A549 treated with AZD9567 at 1 μM for 4 hours (cell line): ENCODE measurements around the gene UQCR10. TPM values are rescaled to one million over a fixed set of nuclear protein-coding genes. Genes with fewer than 3 reads are reported as not detected.

Experiments
- total RNA-seq: library from RNA; stranded (reverse); fragments of 200-300 nt; extraction: Qiagen RNA extraction; gene quantifications from 5 replicates; pipeline ENCODE4 v1.2.3, GENCODE V29; 2022; ENCODE audit not compliant: insufficient read depth

The UQCR10 gene
- total RNA-seq: 88.9 to 120 TPM (median 114 TPM) in 5 replicates

DNA sequence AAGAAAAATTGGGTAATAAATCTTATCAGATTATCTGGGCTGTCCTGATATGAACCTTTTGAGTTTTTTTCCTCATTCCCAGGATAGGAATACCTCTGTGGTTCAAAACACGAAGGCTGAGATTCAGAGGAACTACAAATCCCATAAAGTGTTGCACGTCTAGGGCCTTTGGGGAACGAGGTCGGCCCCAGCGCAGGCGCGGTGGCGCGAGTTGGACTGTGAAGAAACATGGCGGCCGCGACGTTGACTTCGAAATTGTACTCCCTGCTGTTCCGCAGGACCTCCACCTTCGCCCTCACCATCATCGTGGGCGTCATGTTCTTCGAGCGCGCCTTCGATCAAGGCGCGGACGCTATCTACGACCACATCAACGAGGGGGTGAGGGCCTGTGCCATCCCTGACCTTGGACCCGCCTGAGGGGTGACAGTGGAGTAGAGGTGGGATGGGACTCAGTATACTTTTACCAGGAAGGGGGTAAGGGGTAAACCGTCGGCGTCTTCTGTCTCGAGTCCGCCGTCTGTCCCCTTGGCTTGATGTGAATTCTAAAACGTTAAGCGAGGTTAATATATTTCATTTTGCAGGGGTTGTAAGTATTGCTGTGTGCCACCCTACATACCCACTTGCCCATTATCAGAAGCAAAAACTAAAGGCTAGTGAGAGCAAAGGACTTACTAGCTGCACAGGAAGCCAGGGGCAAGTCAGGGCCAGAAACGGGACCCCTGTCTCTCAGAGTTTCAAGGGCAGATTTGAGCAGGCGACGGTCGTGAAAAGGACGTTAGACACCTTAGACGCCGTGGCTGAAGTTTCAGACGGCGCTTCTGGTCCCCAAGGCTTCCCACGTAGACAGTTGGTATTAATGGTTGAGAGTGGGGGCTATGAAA, at the start of gene UQCR10:
TSS of gene UQCR10 (plus strand) at position 199 of the 881 bp plus-strand sequence. CDS start at position 229, 30 bp downstream.

DNA sequence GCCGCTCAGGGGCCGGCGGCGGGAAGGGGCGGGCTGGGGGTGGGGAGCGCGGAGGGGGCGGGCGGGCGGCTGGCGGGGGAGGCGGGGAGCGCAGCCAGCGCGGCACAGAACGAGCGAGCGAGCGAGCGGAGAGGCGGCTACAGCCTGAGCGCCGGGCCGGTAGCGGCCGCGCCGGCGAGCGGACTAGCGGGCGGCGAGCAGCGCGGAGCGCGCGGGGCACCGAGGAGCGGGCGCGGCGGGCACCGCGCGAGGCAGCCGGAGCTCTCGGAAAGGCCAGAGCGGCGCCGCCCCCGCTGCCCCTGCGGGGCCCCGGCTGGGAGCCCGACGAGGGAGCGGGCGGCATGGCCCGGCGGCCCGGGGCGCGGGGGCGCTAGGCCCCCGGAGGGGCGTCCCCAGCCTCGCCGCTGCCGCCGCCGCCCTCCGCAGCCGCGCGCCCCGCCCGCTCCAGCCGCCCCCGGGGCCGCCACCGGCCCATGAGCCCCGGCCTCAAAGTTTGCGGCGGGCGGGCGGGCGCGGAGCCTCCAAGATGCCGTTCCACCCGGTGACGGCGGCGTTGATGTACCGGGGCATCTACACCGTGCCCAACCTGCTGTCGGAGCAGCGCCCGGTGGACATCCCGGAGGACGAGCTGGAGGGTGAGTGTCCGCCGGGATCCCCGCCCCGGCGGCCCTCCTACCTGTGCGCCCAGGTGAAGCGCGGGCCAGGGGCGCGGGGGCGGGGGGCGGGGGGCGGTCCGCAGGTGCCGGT, 47.1 kb upstream of the UQCR10 start, which contains the start of gene CABP7:
TSS of gene CABP7 (plus strand) at position 105 of the 747 bp plus-strand sequence. CDS start at position 527, 422 bp downstream.

GRCh38 chr22:29766632-29767170, 468 bp upstream of the UQCR10 start, which contains the start of gene ZMAT5:
Gene ZMAT5 (minus strand): TSS chr22:29767007. CDS start chr22:29748544, 18,463 bp downstream.

Other genes starting within 250 kb of the UQCR10 start
- 28.5 to 40.0 TPM (median 30.4 TPM) in 5 replicates for gene THOC5, start 213.6 kb upstream of the UQCR10 start, total RNA-seq
- 58.4 to 63.5 TPM (median 63.3 TPM) in 5 replicates for gene NIPSNAP1, start 186.3 kb upstream of the UQCR10 start, total RNA-seq
- gene NF2, start 163.7 kb upstream of the UQCR10 start, total RNA-seq: 10.2 to 14.5 TPM (median 11.8 TPM) in 5 replicates
- gene CABP7, start 47.4 kb upstream of the UQCR10 start, total RNA-seq: 0.13 to 0.22 TPM (median 0.20 TPM) in 4 of 5 replicates, not detected in the other
- gene ZMAT5, start 362 bp upstream of the UQCR10 start, total RNA-seq: 10.3 to 20.1 TPM (median 18.3 TPM) in 5 replicates
- gene ASCC2, start 70.9 kb downstream of the UQCR10 start, total RNA-seq: 26.3 to 33.7 TPM (median 29.0 TPM) in 5 replicates
- 6.3 to 9.4 TPM (median 9.0 TPM) in 5 replicates for gene MTMR3, start 115.8 kb downstream of the UQCR10 start, total RNA-seq